ENCODE data around the gene SCAPER. TPM values are rescaled to one million over a fixed set of nuclear protein-coding genes. Genes with fewer than 3 reads are reported as not detected.

SCAPER gene
- total RNA-seq, 4 donors from 2014 or later, result 23.5 to 27.7 (median 24.2) TPM

- TF ChIP-seq, protein P1, sequence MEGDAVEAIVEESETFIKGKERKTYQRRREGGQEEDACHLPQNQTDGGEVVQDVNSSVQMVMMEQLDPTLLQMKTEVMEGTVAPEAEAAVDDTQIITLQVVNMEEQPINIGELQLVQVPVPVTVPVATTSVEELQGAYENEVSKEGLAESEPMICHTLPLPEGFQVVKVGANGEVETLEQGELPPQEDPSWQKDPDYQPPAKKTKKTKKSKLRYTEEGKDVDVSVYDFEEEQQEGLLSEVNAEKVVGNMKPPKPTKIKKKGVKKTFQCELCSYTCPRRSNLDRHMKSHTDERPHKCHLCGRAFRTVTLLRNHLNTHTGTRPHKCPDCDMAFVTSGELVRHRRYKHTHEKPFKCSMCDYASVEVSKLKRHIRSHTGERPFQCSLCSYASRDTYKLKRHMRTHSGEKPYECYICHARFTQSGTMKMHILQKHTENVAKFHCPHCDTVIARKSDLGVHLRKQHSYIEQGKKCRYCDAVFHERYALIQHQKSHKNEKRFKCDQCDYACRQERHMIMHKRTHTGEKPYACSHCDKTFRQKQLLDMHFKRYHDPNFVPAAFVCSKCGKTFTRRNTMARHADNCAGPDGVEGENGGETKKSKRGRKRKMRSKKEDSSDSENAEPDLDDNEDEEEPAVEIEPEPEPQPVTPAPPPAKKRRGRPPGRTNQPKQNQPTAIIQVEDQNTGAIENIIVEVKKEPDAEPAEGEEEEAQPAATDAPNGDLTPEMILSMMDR (IDR thresholded peaks at IDR 0.05; ENCODE audit: low read depth), result no peak
Measured at GRCh38 chr15:76763554-76763953, 141.6 kb downstream of the SCAPER start.

DNA sequence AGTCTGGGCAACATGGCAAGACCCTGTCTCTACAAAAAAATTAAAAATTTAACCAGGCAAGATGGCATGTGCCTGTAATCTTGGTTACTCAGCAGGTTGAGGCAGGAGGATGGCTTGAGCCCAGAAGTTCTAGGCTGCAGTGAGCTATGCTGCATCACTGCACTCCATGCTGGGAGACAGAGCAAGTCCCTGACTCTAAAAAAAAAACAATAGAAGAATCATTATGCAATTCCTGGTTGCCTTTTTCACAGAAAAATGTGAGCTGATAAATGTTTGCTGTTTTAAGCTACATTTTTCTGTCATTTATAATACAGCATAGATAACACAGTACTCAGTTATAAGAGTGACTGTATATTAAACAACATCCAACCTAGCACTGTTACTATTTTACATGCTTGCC, 148.8 kb downstream of the SCAPER start:
- TF ChIP-seq, protein P1 (IDR thresholded peaks at IDR 0.05; ENCODE audit: low read depth), result no peak

DNA sequence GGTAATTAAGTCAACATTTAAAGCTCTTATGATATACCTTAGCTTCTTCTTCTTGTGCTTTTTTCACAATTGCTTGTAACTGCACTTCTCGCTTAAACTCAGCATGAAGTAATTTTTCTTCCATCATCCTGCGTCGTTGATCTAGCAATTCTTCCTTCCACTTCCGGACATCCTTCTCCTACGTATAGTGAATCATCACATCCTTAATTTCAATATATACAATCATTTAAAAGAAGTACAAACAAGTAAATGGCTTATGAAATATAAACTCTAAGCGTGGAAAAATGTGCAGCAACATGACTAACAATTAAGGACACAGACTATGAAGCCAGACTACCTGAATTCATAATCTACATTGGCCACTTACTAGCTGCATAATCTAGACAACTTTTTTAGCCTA, 151.4 kb downstream of the SCAPER start:
- TF ChIP-seq, protein P1 (IDR thresholded peaks at IDR 0.05; ENCODE audit: low read depth), result no peak

DNA sequence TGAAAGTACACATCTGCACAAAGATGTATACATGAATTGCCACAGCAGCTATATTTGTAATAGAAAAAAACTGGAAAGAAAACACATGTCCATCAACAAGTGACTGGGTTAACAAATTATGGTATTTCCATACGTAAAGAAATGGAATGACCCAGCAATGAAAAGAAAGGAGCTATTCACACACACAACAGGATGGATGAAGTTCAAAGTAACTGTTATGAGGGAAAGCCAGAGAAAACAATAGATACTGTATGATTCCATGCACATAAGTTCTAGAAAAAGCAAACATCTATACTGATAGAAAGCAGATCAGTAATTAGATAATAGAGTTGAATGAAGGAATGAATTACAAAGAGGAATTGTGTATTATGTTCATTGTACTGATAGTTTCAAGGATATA, 152.0 kb downstream of the SCAPER start:
- TF ChIP-seq, protein P1 (IDR thresholded peaks at IDR 0.05; ENCODE audit: low read depth), result no peak

- TF ChIP-seq, protein P1 (IDR thresholded peaks at IDR 0.05; ENCODE audit: low read depth), result no peak
Measured at GRCh38 chr15:76752549-76752948, 152.6 kb downstream of the SCAPER start.

DNA sequence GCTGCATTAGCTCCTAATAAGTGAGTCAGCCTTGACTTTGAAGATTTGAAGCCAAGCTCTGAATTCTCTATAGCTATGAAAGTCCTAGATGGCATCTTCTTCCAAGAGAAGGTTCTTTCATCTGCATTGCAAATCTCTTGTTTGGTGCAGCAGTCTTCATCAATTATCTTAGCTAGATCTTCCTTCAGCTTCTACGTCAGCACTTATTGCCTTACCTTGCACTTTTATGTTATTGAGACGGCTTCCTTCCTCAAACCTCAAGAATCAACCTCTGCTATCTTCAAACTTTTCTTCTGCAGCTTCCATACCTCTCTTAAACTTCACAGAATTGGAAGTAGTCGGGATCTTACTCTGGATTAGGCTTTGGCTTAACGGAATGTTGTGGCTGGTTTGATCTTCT, 167.6 kb downstream of the SCAPER start:
- TF ChIP-seq, protein P1 (IDR thresholded peaks at IDR 0.05; ENCODE audit: low read depth), result no peak

DNA sequence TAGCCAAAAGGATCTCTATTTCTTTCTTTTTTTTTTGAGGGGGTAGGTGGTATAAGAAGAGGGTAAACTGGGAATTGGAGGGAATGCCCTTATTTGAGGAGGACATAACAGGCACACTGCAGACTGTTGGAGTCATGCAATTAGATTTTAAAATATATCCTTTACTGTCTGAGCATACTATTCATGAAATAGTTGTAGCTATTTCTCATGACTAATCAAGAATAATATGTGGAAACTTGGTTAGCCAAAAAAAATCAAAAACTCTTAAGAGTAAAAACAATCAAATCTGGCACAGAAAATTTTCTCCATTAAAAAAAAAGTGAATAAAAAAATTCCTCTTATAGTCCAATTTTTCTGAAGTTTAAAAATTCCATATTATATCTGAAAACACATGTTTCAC, 174.9 kb downstream of the SCAPER start:
- TF ChIP-seq, protein P1 (IDR thresholded peaks at IDR 0.05; ENCODE audit: low read depth), result no peak
